HuH-7.5 (cell line): ENCODE measurements around the gene CLCF1.
A peak's percentile ranks its signal among the peaks of the same experiment; 100 is the strongest.

Source experiments
- DNase-seq: peaks from one replicate; pipeline ENCODE4 v3.0.0; 2011; ENCODE audit warnings: low spot score

The CLCF1 gene

DNA sequence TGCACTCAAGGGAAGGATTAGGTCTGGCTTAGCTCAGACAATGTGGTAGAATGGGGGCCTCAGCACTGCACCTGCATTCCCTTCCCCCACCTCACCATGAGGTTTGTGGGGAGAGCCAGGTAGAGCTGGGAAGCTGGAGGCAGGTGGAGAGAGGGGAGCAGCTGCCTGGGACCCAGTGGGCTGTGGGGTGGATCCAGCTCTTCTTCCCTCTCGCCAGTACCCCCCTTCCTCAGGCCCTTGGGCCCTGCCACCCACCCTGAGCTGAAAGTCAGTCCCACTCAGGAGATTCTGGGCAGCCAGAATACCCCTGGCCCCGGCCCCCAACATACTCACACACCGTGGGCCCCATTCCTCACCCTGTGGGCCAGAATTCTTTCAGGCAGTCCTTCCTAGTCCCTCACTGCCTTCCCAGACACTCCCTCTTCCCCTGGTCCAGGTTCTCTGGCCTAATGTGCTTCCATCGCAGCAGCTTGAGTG lies 17.0 kb downstream of the CLCF1 start:
- DNase-seq = peak; percentile 19

DNA sequence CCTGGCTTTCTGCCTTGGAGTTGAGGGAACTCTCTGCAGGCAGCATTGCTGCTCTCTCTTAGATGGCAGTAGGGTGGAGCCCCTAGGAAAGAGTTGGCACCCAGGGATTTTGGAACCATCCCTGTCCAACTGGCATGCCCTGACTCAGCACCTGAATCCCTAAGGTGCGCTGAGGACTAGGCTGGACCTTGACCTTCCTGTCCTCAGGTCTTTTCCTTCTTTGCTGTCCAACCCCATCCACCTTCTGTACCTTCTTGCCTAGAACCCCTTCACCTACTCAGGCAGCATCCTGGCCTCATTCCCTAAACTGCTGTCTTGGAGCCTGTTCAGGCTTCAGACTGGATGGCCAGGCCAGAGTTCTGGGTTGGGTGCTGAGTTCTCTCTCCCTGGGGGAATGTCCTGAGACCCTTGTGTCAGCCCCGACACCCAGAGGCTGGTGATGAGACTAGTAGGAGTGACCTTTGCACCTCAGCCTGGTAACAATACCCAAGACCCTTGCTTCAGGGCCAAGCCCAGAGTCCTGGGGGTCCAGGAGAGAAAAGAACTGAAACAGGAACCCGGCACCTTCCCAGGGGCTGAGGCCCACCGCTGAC lies 17.5 kb downstream of the CLCF1 start:
- peak; percentile 22 for DNase-seq

DNA sequence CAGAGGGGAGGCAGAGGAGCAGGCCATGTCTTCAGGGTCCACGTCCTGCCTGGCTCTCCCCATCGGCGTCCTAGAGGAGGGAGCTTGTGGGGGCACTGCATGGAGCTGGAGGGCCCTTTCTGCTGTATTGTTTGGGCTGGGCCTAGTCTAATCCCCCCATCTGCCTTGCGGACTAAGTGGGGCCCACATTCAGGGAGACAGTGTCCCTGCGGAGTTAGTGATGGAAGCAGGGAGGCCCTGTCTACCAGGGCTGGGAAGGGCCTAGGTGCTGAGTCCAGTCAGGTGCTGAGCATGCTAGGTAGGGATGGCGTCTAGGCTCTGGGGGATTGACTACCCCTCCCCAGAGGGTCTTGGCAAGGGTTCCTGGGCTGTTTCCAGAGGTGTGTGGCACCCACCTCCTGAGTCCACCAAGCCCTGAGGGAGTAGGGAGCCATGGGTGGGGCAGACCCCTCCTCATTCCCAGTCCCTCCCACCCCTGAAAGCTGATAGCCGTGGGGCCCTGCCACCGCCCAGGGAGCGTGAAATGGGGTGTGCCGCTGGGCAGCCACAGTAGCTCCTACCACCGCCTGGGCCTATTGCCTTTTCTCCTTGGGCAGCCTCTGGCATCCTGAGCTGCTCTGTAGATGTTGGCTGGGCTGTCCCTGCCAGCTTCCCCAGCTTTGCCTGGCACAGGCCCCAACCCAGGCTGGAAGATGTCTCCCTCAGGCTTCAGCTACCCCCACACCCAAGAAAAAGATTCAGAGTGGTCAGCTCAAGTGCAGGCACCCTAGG lies 18.2 kb downstream of the CLCF1 start:
- peak; percentile 32 for DNase-seq

DNA sequence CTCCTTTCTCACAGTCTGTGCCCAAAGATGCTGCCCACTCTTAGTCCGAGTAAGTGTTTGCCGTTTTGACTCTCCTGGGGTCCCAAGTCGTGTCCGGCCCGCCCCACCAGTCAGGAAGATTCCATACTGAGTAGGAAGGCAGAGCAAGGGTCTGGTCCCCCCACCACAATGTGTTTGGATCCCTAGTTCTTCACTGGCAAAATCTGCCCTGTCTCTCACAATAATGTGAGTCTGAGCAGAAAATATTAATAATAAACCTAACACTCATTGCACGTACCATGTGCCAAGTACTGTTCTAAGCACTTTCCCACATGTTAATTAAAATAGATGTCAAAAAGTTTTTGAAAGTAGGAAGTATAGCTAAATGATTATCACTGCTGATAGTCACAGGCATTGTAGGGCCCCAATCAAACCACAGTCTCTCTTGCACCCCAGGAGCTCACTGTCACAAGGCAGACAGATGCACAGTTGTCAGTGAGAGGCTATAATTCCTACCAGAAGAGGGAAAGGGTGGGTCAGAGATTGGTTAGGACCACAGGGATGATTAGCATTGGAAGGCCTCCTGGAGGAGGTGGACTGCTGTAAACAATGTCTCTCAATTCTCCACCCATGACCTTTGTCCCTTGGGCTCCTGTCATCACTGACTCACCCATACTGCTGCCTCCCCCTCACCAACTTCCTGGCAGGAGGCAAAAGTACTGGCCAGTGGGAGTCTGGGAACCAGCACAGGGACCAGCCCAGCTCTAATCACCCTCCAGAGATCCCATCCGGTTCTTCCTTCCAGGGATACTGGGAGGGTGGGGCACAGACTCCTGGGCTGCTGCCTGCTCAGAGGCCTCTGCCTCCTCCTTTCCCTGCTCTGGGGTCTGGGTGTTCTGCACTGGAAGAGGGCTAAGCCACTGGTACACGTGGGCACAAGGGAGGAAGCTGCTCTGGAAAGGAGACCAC lies 19.0 kb downstream of the CLCF1 start:
- peak; percentile 99 for DNase-seq

DNA sequence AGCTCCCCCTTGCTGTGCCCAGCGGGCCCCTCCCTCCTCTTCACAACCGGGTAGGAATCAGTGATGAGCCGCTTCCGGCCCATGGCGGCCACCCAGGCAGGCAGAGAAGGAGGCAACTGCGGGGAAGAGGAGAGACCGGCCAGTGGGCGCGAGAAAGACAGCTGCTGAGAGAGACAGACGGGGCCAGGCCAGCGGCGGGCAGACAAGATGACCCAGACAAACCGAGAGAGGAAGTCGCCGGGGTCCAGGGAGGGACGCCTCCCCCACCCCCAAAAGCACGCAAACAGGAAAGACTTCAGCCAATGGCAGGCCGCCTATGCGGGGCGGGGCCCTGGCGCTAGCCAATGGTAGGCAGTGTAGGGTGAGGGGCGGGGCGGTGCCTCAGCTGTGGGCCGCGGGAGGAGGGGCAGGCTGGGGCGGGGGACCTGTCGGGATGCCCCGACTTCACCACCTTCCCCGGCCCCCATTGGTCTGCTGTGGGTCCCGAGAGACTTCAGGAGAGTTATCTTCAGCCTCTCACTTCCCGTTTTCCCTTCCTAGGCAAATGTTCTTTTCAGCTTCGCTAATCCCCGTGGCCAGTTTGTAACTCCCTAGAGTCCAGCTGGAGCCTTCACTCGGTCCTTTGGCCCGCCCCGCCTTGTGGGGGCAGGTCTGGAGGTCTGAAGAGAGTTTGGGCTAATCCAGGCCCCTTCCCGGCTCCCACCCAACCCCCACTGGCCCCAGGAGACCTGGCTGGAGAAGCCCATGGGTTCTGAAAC lies 19.9 kb downstream of the CLCF1 start, which contains the start of gene POLD4:
TSS of gene POLD4 (minus strand) at position 230 of the 758 bp plus-strand sequence. CDS start at position 83, 147 bp downstream.
- peak; percentile 100 for DNase-seq

DNA sequence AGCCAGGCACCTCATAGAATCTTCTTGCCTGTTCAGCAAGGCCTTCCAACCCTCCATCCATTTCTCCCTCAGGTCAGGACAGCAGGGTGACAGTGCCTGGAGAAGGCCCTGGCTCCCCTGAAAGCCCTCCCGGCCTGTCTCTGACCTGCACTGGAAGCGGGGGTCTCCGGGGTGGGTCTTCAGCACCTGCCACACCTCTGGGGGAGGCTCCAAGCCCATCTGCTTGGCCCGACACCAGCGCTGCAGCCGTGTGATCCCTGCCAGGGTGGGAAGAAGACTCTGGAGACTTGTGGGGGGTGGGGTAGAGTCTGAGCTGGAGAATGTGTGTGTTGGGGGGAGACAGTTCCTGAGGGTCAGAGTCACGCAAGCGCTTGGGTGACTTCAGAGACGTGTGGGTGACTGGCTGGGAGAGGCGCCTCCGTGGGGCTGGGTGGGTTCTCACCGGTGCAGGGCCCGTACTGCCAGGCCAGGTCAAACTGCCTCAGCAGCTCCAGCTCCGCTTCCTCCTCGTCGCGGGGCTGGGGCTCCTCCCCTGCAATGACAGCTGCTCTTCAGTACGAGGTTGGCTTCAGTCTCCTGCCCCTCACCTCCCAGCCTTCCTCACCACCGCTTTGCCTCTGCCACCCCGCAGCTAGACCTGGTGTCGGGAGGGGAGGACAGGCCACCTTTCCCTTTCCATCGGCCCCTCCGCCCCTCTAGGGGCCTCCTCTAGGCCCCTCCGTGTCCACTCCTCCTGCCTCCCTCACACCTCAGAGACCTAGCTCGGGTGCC lies 20.7 kb downstream of the CLCF1 start:
- DNase-seq = no peak

DNA sequence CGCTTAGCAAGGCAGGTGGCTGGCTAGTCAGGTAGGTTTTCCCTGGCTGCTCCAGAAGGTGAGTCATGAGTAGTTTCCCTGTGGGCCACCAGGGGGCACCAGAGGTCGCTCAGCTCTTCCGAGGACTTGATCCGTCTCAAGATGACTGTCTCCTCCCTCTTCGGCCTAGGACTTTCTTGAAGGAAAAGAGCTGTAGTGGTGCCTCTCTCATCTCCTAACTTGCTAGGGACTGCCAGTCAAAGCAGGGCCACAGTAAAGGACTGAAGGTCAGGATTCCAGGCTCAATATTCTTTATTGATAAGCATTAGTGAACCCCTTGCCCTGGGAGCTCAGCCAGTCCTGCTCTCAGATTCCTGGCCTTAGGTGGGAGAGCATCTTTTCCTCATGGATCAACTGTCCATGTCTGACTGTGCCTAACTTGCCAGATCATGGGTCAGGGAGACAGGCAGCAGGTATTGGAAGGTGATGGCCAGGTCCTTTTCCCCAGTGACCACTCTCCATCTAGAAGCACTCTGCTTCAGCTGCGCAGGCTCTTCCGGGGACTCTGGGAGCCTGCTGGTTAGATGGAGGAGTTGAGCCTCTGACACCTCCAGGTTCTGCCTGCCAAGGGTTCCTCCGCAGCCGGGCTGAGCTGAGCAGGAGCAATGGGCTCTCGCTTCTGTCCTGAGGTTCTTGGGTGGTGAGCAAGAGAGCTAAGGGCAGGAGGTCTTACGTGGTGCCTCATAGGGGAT lies 22.0 kb downstream of the CLCF1 start:
- DNase-seq = peak; percentile 96

DNA sequence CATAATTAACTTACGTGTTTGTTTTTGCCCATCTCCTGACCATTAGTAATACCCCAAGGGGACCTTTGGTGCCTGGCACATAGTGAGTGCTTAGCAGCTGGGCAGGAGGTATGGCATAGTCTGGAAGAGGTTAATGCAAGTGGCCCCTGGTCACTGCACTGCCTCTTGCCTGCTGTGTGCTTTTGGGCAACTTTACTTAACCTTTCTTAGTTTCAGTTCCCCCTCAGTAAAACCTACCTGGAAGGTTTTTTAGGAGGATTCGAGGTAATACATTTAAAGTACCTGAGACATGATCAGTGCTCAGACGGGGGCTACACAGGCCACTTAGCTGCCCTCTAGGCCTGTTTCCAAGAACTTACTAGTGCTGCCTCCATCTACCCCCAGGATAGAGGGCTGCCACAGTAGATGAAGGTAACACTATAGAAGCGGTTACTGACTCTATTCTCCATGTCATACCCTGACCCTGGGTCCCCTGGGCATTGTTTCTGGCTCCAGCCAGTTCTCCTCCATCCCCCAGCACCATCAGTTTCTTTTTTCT lies 23.4 kb downstream of the CLCF1 start:
- no peak for DNase-seq

DNA sequence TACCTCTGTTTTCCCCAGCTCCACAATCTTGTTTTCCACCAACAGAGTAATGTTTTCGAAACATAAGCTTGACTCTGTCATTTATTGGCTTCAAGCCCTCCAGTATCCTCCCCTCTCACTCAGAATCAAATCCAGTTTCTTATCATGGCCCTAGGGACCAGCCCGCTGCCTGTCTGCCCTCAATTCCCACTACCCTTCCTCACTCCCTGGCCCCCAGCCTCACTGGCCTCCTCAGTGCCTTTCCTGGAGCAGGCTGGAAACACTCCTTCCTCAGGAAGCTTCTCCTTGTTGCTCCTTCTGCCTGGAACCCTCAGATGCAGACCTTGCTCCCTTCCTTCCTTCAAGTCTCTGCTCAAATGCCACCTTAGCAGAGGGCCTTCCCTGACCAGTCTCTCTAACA lies 23.9 kb downstream of the CLCF1 start:
- no peak for DNase-seq

DNA sequence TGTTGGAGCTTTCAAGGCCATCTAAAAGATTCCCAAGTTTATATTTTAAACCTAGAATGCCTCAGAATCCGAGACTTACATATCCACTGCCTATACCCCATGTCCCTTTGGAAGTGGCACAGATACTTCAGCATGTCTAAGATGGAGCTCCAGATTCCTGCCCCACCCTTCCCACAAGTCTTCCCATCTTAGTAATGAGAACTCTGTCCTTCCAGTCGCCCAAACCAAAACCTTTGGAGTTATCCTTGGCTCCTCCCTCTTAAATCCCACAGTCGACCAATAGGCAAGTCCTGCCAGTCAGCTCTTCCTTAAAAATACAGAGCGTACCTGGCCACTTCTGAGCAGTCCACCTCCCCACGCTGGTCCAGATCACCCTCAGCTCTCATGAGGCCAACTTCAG lies 24.4 kb downstream of the CLCF1 start:
- no peak for DNase-seq

DNA sequence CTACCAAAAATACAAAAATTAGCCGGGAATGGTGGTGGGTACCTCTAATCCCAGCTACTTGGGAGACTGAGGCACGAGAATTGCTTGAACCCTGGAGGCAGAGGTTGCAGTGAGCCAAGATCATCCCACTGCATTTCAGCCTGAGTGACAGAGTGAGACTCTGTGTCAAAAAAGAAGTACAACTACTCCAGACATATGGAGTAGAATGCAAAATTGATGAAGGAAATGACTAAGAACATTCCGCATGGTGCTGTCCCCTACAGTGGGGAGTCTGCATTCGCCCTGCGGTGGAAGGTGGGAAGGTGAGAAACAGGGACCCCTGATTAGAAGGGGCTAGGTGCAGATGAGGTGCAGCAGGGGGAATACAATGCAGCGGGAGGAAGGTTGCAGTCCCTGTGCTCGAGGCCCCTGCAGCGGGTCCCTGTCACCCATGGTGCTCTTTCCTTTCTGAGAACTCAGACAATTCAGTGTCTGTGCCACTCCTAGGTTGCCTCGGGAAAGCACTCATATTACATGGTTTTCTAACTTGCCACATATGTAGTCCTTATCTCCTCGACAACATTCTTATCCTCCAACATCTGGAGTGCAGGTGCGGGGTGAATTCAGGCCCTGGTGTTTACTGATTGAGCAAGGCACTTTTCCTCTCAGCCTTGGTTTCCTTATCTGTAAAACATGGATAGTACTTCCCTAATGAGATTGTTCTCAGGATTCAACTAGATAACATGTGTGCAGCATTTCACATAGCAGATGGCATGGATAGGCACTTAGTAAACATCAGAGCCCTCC lies 25.2 kb downstream of the CLCF1 start:
- no peak for DNase-seq

DNA sequence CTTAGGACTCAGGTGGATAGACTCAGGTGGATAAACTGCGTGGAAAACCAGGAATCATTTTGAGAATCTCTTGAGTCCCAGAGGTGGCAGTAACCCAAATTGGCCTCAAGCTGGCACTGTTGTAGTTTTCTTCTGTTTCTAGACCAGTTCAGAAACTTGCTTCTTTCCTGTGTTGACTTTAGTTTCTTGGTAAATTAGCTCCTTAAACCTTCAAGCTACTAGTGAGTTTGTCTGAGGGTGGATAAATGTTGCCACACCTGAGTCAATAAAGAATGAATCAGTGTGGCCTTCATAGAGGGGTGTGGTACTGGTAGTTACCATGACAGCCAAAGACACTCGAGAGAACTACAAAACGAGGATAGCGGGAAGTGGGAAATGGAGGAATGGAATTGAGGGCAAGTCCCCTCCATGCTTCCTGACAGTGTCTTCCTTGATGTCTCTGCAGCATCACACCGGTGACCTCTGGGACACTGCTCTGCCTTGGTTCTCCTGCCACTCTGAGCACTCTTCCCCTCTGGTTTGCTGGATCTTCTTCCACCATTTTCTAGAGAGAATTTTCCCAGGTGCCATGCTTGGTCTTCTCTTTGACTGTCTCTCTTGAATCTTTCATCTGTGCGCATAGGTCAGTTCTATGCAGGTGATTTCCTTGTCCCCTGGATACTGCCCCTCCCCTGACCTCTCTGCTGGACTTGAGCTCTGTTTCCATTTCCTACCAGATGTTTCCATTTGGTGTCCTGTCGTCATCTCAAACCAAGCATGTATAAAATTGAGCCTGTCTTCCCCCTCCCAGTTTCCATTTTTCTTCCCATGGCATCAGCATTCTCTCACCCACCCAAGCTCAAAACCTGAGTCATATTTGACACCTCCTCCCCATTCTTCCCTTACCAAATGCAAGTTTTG lies 27.2 kb downstream of the CLCF1 start:
- DNase-seq = no peak

DNA sequence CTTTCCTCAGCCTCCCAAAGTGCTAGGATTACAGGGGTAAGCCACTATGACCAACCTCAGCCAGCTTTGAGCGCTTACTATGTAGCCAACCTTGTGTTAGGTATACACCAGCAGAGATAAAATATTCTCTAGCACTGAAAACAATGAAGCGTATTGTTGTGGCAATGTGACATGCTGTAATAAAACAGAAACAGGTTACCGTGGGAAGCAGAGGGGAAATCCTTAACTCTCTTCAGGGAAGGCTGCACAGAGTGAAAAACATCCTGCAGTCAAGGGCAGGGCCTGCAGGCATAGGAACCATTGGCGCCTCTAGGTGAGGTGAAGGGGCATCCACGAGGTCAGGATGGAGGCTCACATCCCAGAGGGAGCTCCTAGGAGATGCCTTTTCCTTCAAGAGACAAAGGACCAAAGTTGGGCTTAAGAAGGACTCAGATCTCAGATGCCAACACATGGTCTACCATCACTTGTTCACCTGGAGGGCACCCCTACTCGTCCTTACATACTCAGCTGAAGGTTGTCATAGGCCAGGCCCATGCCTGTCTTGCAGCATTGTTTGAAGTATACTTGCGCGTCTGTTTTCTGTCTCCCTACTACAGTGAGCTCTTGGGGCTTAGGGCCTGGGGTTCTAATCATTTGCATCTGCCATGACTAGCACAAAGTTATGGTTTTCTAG lies 28.0 kb downstream of the CLCF1 start:
- DNase-seq = no peak

DNA sequence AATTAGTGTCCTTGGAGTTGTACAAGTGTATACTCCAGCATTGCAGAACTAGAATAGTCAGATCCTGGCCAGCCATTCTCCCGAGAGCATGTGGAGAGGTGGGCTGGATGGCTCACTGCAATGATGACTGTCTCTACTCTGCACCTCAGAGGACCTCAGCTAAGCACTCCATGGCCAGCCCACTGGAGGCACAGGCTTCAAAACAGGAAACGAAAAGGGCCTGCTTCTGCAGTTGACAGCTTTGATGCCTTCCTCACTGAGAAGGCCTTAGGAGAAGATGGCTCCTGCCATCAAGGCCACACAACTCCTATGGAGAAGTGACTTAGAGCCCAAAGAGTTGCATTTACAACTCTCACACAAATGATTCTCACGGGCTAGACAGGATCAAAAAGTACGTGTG lies 29.1 kb downstream of the CLCF1 start:
- no peak for DNase-seq

DNA sequence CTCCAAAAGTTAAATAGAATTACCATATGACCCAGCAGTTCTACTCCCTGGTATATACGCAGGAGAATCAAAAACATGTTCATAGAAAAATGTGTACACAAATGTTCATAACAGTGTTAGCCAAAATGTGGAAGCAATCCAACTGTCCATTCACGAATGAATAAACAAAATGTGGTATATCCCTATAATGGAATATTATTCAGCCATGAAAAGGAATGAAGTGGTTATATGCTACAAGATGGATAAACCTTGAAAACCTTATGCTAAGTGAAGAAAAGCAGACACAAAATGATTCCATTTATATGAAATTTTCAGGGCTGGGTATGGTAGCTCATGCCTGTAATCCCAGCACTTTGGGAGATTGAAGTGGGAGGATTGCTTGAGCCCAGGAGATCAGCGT lies 36.1 kb downstream of the CLCF1 start:
- no peak for DNase-seq

DNA sequence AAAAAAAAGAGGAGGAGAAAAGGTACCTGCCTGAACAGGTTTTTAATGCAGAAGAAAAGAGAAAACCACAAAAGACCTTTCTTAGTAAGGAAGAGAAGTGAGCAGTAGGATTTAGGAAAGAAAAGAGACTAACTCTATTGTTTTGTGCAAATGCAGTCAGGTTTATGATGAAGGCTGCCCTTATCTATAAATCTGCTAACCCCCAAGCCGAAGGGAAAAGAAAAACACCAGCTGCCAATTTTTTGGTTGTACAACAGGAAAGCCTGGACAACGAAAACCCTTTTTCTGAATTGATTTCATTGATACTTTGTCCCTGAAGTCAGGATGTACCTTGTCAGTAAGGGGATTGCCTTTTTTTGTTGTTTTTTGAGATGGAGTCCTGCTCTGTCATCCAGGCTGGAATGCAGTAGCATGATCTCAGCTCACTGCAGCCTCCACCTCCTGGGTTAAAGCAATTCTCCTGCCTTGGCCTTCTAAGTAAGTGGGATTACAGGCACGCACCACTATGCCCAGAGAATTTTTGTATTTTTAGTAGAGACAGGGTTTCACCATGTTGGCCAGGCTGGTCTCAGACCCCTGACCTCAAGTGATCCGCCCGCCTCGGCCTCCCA lies 41.2 kb downstream of the CLCF1 start:
- DNase-seq = no peak

DNA sequence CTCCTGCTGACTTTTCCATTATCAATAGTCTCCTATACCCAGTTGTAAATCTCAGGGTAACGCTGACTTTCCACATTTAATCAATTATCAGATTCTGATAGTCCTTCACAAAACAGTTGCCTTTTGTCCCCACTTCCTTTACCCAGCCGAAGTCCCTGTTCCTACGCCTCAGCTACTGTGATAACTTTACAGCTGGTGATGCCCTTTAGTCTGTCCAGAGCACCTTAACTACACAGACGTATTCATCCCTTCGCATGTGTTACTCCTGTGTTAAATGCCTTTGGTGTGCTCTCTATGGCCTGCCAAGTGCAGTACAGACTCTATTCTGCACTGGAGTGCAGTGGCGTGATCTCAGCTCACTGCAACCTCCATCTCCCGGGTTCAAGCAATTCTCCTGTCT lies 49.9 kb downstream of the CLCF1 start:
- DNase-seq = no peak
